A673 (cell line): Measurements from ENCODE around the gene CACNA1G.
A peak's percentile ranks its signal among the peaks of the same experiment; 100 is the strongest.

Experiments used
- EZH2 ChIP-seq: fragments of 200-600 bp; sonication (generic); IDR thresholded peaks from 2 replicates; pipeline ENCODE4 v1.6.1; 2017; ENCODE audit warnings: borderline replicate concordance, low read depth, mild to moderate bottlenecking, mixed read lengths, antibody characterized with exemption, low read length; ENCODE audit not compliant: poor library complexity, severe bottlenecking
- TF ChIP-seq, protein P1 (sequence below): fragments of 300-800, 200-600 bp; sonication (generic); conservative IDR thresholded peaks from 2 replicates; pipeline ENCODE4 v1.5.1; 2017; ENCODE audit warnings: low read depth, mild to moderate bottlenecking, antibody characterized with exemption, low read length, moderate library complexity, mixed read lengths

DNA sequence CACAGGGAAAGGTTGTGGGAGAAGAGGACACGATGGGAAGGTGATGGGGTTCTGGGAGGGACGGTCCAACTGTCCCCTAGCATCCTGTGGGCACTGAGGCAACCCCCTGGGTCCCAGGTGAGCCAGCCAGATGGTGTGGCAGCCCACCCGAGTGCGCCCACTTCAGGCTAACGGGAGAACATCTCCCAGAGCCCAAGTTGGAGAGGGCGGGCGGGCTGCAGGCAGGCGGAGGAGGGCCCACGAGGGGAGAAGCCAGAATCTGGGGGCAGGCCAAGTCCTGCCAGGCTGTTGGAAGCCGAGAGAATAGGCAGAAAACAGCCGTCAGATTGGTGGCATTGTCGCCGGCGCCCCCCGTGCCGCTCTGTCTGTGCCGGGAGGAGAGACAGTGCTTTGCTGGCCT is 60.3 kb downstream of the CACNA1G start:
- no peak for TF ChIP-seq EZH2
- TF ChIP-seq, protein P1, sequence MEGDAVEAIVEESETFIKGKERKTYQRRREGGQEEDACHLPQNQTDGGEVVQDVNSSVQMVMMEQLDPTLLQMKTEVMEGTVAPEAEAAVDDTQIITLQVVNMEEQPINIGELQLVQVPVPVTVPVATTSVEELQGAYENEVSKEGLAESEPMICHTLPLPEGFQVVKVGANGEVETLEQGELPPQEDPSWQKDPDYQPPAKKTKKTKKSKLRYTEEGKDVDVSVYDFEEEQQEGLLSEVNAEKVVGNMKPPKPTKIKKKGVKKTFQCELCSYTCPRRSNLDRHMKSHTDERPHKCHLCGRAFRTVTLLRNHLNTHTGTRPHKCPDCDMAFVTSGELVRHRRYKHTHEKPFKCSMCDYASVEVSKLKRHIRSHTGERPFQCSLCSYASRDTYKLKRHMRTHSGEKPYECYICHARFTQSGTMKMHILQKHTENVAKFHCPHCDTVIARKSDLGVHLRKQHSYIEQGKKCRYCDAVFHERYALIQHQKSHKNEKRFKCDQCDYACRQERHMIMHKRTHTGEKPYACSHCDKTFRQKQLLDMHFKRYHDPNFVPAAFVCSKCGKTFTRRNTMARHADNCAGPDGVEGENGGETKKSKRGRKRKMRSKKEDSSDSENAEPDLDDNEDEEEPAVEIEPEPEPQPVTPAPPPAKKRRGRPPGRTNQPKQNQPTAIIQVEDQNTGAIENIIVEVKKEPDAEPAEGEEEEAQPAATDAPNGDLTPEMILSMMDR, result peak; percentile 68
